NCI-H2107 treated with DMSO at 0.1 percent for 48 hours (cell line): ENCODE data around the gene DOK3.

Experiments used
- DNase-seq: peaks from one replicate; lab custom pipeline; 2025; ENCODE audit not compliant: unreplicated experiment; lab: John Stamatoyannopoulos, UW

The DOK3 gene

GRCh38 chr5:177484902-177485549, 24.6 kb downstream of the DOK3 start:
- DNase-seq = no peak

DNA sequence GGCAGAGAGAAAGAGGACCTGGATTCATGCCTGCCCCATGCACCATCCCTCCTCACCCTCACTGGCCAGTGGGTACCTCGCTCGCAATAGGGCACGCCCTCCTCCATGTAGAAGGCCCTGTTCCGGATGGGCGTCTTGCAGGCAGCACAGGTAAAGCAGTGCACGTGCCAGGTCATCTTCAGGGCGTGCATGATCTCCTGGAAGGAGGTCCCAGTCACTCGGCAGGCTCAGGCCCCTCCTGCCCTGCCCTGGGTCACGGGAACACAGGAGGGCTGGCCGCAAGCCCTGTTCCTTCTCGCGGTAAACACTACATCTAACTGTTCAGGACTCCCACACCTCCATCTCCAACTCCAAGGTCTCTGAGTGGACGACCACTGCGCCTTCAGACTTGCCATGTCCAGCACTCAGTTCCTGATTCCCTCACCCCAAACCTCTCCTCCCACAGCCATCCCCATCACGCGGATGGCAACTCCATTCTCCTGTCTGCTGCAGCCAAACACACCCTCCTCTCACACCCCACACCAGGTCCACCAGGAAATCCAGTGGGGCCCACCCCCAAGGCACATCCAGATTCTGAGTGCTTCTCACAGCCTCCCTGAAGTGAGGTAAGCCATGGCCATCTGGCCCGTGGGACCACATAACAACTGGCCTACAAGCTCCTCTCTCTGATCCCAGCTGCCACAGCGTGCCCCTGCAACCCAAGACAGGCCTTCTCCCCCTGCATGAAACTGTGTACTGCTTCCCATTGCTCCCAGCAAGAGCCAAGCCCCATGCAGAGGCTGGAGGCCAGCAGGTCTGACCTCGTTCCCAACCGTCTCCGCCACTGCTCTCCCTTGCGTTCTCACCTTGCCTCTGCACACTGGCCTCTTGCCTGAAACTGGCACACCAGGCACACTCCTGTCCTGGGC, 25.4 kb downstream of the DOK3 start:
- DNase-seq = no peak

- no peak for DNase-seq
Observed at GRCh38 chr5:177483042-177483441, 26.6 kb downstream of the DOK3 start.

- no peak for DNase-seq
Observed at GRCh38 chr5:177482359-177482795, 27.2 kb downstream of the DOK3 start.

GRCh38 chr5:177479774-177480173, 29.9 kb downstream of the DOK3 start:
- no peak for DNase-seq

- peak; percentile 15 for DNase-seq
Observed at GRCh38 chr5:177478711-177479646, 30.6 kb downstream of the DOK3 start.

GRCh38 chr5:177477701-177478477, 31.7 kb downstream of the DOK3 start:
- no peak for DNase-seq

DNA sequence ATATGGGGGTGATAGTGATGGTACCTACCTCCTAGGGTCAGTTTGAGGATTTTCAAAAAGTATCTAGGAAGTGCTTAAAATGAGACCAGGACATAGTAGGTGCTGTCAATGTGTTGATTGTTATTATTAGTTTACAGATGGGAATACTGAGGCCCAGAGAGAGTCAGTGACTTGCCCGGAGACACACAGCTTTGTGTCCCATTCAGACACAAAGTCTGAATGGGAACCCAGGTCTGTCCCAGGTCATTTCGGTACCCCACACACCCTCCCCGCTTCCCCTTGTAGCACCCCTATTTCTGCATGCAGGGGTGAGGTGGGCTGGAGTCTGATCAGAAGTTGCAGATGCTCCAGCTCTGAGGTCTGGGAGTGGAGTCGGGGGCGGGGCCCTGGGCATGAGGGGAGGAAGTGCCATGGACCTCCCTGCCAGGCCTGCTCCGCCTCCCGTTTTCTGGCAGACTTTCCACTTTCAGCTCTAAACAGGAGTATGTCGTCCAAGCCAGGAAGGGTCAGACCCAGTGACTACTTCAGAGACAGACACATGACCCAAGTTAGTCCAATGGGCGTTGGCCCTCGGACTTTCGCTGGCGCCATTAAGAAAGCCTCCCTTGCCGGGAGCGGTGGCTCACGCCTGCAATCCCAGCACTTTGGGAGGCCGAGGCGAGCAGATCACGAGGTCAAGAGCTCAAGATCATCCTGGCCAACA, 32.9 kb downstream of the DOK3 start:
- no peak for DNase-seq

DNA sequence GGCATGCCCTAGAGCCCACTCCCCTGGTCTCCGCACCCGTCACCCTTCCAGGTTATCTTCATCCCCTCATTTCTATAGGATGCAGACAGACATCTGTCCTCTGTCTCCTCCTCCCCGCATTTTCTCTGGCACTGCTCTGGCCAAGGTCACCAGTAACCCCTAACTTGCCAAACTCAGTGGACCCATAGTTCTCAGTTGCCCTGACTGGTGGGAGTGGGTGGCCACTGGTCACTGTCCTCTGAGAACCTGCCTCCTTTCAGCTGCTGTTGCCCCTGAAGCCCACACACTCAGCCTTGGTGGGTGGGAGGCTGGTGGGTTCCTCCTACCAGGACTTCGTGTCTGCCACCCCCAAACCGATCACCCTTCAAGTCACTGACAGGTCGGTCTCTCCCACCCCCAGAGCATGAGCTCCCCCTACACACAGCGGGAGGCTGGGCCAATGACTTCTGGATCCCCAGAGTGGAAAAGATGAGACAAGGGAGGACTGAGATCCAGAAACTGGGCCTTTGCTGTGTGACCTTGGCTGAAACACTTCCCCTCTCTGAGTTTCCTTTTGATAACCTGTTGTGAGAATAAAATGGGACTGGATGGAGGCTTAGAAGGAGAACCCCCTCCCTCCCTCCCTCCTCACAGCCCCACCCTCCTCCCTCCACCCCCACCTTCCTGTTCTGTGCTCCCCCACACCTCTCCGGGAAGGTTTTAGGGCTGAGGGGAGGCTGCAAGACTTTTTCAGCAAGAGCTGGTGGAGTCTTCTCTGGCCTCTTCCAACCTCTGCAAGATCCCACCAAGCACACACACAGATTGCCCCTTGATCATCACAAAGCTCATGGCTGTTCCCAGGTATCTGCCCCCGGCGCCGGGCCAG, 33.8 kb downstream of the DOK3 start:
- DNase-seq = no peak

DNA sequence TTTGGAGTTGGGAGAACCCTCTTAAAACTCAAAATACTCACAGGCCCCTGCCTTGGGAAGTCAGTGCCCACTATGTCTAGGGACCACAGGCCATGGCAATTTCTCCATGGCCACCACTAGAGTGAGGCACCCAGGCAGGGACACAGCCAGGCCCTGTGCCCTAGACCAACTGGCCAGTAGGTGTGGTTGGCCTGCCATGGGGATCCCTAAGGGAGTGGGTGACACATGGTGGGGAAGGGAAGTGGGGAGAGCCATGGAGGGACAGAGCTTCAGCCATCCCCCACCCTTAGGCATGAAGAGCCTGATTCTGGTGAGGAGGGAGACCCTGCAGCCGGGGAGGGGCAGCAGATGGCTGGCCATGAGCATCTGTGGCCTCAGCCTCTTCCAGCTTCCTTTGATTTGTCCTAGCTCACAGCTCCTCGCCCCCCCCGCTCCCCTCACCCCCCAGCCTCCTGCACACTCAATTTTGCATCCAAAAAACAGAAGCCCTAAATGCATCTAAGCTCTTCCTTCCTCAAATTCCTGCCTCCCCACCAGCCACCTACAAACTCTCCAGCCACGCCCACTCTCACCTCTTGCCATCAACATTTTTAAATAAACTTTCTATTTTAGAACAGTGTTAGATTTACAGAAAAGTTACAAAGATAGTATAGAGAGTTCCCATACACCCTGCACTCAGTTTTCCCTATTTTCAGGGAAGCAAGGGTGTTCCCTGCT, 34.6 kb downstream of the DOK3 start:
- DNase-seq = no peak

DNA sequence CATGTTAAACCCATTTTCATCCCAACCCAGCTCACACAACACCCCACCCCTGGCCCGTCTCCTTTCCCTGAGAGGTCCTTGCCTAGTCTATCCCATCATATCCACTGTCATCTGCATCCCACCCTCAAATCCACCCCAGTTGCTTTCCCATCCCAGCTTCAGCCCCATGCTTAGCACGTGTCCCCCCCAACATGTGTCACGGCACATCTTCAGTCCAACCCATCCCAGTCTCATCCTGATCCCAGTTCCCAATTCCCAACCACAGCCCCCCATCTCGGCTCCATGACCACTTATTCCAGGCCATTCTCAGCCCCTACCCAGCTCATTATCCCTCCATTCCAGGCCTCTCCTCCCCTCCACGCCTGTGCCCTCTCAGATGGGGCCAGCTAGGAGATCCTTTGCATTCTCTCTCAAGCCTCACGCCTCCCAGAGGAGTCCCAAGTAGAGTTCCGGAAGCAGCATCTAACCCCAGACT, 35.6 kb downstream of the DOK3 start:
- no peak for DNase-seq

- no peak for DNase-seq
Observed at GRCh38 chr5:177473443-177474001, 36.1 kb downstream of the DOK3 start, which contains the start of gene DBN1. DBN1 (minus strand) TSS chr5:177473634; CDS start chr5:177473521, 113 bp downstream.

- no peak for DNase-seq
Observed at GRCh38 chr5:177472460-177473442, 36.9 kb downstream of the DOK3 start.

DNA sequence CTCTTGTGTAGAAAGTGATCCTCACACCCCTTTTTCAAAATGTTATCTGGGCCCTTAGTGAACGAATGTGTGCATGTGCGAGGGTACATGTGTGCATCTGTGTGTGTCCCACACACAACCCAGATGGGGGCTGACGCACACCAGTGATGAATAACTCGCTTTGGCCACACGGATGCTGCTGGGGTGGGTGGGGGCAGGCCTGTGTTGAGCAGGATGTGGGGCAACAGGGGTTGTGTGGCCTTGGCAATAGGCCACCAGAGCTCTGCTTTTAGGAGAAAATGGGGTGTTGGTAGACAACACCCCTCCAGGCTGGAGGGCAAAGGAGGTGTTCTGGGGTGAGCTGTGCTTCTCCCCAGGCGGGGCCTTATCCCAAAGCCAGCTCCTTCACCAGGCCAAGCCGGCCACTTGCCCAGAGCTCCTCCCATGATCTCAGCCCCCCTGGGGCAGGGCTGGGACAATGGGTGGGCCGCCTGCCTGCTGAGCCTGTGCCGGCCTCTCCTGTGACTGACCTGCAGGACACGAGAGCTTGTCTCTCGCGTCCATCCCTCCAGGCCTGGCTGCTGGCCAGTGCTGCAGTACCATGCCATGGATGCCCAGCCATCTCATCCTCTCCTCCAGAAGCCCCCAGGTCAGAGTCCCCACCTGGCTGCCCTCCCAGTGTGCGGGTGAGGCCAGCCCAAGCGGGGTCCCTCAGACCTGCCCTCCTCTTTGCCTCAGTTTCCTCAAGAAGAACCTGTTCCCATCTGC, 37.8 kb downstream of the DOK3 start:
- DNase-seq = no peak

GRCh38 chr5:177470759-177471536, 38.7 kb downstream of the DOK3 start:
- DNase-seq = no peak
